ENCODE measurements around the gene PRIM1.
"Not testable (repeated sequence)": the region's sequence is repeated elsewhere in the genome, so short reads cannot be mapped to it uniquely, and the experiment has no call there.

Gene PRIM1

GRCh38 chr12:56718636-56719035, 33.5 kb downstream of the PRIM1 start:
- H3K4me3 ChIP-seq (ENCODE audit: low read depth, low read length): no peak overlapping the region

GRCh38 chr12:56718149-56718548, 34.0 kb downstream of the PRIM1 start:
- H3K4me3 ChIP-seq (ENCODE audit: low read depth, low read length): no peak overlapping the region

- no peak overlapping the region for H3K4me3 ChIP-seq (ENCODE audit: low read depth, low read length)
These were observed 34.9 kb downstream of the PRIM1 start for GRCh38 chr12:56716933-56717880.

- H3K4me3 ChIP-seq (ENCODE audit: low read depth, low read length): no peak overlapping the region
These were observed 35.7 kb downstream of the PRIM1 start for GRCh38 chr12:56716458-56716857.

GRCh38 chr12:56715798-56716197, 36.3 kb downstream of the PRIM1 start:
- no peak overlapping the region for H3K4me3 ChIP-seq (ENCODE audit: low read depth, low read length)

GRCh38 chr12:56714431-56714929, 37.6 kb downstream of the PRIM1 start:
- H3K4me3 ChIP-seq (ENCODE audit: low read depth, low read length): no peak overlapping the region

GRCh38 chr12:56713345-56713744, 38.8 kb downstream of the PRIM1 start:
- no peak overlapping the region for H3K4me3 ChIP-seq (ENCODE audit: low read depth, low read length)

GRCh38 chr12:56709759-56710376, 42.3 kb downstream of the PRIM1 start:
- no peak overlapping the region for H3K4me3 ChIP-seq (ENCODE audit: low read depth, low read length)

- H3K4me3 ChIP-seq (ENCODE audit: low read depth, low read length): not testable (repeated sequence)
These were observed 47.6 kb downstream of the PRIM1 start for GRCh38 chr12:56704522-56704921.

GRCh38 chr12:56699020-56699661, 53.0 kb downstream of the PRIM1 start:
- no peak overlapping the region for H3K4me3 ChIP-seq (ENCODE audit: low read depth, low read length)

GRCh38 chr12:56695327-56696101, 56.6 kb downstream of the PRIM1 start:
- H3K4me3 ChIP-seq (ENCODE audit: low read depth, low read length): no peak overlapping the region

GRCh38 chr12:56694161-56694560, 58.0 kb downstream of the PRIM1 start:
- no peak overlapping the region for H3K4me3 ChIP-seq (ENCODE audit: low read depth, low read length)

- peak overlapping the region; percentile 100 for H3K4me3 ChIP-seq (ENCODE audit: low read depth, low read length)
These were observed 63.3 kb downstream of the PRIM1 start for GRCh38 chr12:56688846-56689109.

- H3K4me3 ChIP-seq (ENCODE audit: low read depth, low read length): peak within 1 kb of the TSS; percentile 100
These were observed 63.8 kb downstream of the PRIM1 start, which contains the start of gene PTGES3 for GRCh38 chr12:56688129-56688845. Gene PTGES3 (minus strand): TSS chr12:56688284. CDS start chr12:56687999, 285 bp downstream.

- peak overlapping the region; percentile 100 for H3K4me3 ChIP-seq (ENCODE audit: low read depth, low read length)
These were observed 64.6 kb downstream of the PRIM1 start for GRCh38 chr12:56687223-56688128.

GRCh38 chr12:56684745-56685359, 67.3 kb downstream of the PRIM1 start:
- no peak overlapping the region for H3K4me3 ChIP-seq (ENCODE audit: low read depth, low read length)

GRCh38 chr12:56682323-56682722, 69.8 kb downstream of the PRIM1 start:
- no peak overlapping the region for H3K4me3 ChIP-seq (ENCODE audit: low read depth, low read length)
